Measurements from ENCODE around the gene UBE2E3.

UBE2E3 gene

DNA sequence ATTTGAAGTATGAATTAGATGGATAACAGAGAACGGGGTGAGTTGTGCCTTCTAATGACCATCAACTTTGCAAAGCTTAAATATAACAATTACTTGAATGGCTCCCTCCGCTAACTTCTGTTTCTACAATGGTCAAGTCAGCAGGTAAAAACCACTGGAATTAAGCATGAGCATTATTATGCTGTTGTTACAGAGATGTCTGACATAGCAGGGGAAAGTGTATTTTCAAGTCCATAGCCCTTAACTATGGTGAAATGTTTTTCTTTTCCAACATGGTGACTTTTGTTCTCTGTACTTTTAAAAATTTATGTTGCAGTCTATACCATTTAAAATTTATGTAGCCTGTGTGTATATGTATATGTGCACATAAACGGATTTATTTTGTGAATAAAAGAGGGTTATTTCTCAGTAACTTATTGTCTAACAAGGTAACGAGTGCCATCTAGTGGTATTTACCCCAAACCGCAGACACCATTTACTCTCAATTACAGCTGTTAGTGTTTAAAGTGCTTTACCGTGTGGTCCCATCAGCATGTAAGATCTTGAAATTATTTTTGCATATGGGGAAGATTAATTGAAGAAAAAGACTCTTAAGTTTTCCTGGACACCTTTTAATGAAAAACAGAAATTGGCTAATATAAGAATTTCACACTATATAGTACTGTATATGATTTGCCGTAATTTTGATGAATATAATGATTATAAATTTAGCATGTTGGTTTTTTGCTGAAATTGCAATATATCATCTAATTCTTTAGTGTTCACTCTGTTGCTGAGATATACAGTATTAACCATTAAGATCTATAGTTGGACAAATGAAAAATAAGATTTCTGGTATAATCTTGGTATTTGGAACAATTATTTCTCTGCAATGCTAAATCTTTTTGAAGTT, 78.2 kb downstream of the UBE2E3 start:
- TF ChIP-seq, protein P1, sequence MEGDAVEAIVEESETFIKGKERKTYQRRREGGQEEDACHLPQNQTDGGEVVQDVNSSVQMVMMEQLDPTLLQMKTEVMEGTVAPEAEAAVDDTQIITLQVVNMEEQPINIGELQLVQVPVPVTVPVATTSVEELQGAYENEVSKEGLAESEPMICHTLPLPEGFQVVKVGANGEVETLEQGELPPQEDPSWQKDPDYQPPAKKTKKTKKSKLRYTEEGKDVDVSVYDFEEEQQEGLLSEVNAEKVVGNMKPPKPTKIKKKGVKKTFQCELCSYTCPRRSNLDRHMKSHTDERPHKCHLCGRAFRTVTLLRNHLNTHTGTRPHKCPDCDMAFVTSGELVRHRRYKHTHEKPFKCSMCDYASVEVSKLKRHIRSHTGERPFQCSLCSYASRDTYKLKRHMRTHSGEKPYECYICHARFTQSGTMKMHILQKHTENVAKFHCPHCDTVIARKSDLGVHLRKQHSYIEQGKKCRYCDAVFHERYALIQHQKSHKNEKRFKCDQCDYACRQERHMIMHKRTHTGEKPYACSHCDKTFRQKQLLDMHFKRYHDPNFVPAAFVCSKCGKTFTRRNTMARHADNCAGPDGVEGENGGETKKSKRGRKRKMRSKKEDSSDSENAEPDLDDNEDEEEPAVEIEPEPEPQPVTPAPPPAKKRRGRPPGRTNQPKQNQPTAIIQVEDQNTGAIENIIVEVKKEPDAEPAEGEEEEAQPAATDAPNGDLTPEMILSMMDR (conservative IDR thresholded peaks at IDR 0.05; ENCODE audit: low read depth) = peak; percentile 75
- peak; percentile 24 for DNase-seq (ENCODE audit: low spot score)
- CTCF ChIA-PET = interaction anchor here (0.5 to 2.0 kb wide), 20 partner anchors 9 to 1898 kb away, joined by 3 to 10 read pairs (median 3); partner anchors contain the start of gene UBE2E3
- POLR2A ChIA-PET (ENCODE audit: low non-redundant PET) = no interaction called here
- H3K27ac ChIP-seq = no peak overlapping the region

DNA sequence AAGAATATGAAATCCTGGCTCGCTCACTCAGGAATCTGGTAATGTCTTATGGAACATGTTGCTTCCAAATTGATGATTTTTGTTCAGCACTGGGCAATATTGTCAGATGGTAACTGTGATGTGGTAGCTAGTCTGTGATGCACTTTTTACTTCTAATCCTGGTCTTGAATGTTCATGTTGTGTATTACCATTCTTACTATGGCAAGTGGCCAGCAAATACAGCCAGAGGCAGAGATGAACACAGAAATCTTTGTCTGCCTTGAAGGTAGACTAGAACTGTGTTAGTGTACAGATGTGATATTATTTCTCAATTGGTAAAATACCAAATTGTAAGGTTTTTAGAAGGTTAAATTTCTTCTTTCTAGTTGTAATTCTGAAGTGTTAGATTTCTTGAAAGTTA, 83.3 kb downstream of the UBE2E3 start:
- DNase-seq (ENCODE audit: low spot score) = no peak
- TF ChIP-seq, protein P1 (conservative IDR thresholded peaks at IDR 0.05; ENCODE audit: low read depth) = no peak
- H3K27ac ChIP-seq = no peak overlapping the region
- CTCF ChIA-PET = no interaction called here
- POLR2A ChIA-PET (ENCODE audit: low non-redundant PET) = no interaction called here

DNA sequence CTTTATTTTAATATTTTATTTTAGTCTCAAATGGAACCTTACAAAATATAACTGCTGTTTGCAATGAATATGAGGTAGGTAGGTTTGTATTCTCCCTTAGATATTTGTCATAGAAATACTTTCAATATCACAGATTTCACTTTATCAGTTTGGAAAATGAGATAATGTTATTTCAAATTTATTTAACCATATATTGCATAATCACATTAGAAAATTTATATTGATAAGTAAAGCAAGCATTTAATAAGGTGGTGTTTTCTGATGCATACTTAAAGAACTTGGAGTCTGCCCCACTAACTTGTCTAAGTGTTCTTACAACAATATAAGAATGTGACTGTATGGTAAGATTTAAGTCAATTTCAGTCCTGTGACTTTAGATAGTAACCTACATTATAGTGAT, 85.1 kb downstream of the UBE2E3 start:
- TF ChIP-seq, protein P1 (conservative IDR thresholded peaks at IDR 0.05; ENCODE audit: low read depth) = no peak
- POLR2A ChIA-PET (ENCODE audit: low non-redundant PET) = no interaction called here
- no peak for DNase-seq (ENCODE audit: low spot score)

DNA sequence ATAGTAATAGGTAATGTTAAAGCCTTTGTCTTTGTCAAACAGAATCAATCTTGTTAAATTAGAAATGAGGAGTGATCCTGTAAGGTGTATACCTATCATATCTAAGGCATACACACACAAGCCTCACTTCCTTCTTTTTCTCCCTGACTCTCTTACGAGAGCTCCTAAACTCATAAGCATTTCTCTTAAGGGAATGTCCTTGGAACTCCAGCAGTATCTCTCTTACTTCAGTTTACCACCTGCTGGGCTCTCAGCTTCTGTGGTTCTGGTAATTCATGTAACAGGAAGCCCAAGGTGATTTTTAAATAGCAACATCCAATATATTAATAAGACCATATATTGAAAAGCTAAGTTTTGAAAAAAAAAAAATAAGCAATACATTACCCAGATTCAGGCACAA, 85.9 kb downstream of the UBE2E3 start:
- DNase-seq (ENCODE audit: low spot score) = no peak
- CTCF ChIA-PET = interaction anchor here (1.0 kb wide), 1 partner anchor 940 kb away, joined by 4 read pairs; no protein-coding TSS in a partner anchor
- POLR2A ChIA-PET (ENCODE audit: low non-redundant PET) = no interaction called here
- TF ChIP-seq, protein P1 (conservative IDR thresholded peaks at IDR 0.05; ENCODE audit: low read depth) = no peak
- H3K27ac ChIP-seq = no peak overlapping the region

More for the DNA sequence above, 85.1 kb downstream of the UBE2E3 start:
- no peak overlapping the region for H3K27ac ChIP-seq
- CTCF ChIA-PET = no interaction called here

DNA sequence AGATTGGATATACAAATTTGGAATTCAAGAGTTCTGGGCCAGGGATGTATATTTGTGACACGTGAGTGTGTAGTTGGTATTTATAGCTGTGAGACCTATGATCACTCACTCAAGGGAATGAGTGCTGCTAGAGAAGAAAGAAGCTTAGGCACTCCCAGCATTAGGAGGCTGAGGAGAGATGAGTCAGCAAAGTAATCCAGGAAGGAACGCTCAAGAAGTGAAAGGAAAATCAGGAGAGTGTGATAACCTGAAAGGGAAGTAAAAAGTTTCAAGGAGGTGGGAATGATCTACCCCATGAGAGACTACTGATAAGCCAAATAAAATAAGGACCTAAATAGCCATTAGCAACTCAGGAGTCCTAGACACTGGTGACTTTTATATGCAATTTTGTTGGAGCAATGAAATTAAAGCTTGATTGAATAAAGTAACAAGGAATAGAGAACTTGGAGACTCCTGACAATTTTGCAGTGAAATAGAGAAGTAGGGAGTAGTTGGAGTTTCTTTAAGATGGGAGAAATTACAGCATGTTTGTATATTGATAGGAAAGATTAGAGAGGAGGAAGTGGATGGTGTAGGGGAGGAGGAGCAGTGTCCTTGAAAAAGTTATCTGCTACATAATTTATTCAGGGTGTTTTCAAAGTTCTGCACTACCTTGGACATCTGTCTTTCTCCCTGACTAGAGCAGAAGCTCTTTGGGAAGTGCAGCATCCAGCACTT, 89.9 kb downstream of the UBE2E3 start:
- H3K27ac ChIP-seq = no peak overlapping the region
- TF ChIP-seq, protein P1 (conservative IDR thresholded peaks at IDR 0.05; ENCODE audit: low read depth) = no peak
- CTCF ChIA-PET = interaction anchor here (0.6 to 2.0 kb wide), 2 partner anchors 11 to 940 kb away, joined by 3 to 5 read pairs; no protein-coding TSS in a partner anchor
- DNase-seq (ENCODE audit: low spot score) = peak; percentile 53
- POLR2A ChIA-PET (ENCODE audit: low non-redundant PET) = no interaction called here

DNA sequence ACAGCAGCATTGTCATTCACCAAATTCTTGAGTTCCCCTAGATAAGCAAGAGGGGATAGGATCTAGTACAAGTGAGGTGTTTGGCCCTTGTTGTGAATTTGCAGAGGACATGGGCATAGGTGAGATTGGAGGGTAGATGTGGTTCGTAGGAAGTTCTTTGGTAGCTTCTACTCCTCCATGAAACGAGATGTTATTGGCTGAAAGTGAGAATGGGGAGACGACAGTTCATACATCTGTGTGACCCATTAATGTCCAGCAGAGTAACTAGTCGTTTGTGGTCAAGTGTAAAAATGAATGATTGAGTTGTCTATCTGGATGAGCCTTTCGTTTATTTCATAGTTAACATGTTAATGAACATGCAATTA, 90.4 kb downstream of the UBE2E3 start:
- no peak for DNase-seq (ENCODE audit: low spot score)
- TF ChIP-seq, protein P1 (conservative IDR thresholded peaks at IDR 0.05; ENCODE audit: low read depth) = no peak
- no peak overlapping the region for H3K27ac ChIP-seq
- POLR2A ChIA-PET (ENCODE audit: low non-redundant PET) = no interaction called here
- CTCF ChIA-PET = interaction anchor here (2.0 kb wide), 1 partner anchor 12 kb away, joined by 5 read pairs; no protein-coding TSS in a partner anchor

All from RWPE1 (cell line).